ENCODE measurements around the gene RUFY3. TPM values are rescaled to one million over a fixed set of nuclear protein-coding genes. Genes with fewer than 3 reads are reported as not detected.

Gene RUFY3
- total and polyA plus RNA-seq, 9 of the 15 experiments (the other 6 are each of a cell fraction or from before 2014, with no cell fraction given), result 4.2 to 31.1 (median 21.5) TPM

DNA sequence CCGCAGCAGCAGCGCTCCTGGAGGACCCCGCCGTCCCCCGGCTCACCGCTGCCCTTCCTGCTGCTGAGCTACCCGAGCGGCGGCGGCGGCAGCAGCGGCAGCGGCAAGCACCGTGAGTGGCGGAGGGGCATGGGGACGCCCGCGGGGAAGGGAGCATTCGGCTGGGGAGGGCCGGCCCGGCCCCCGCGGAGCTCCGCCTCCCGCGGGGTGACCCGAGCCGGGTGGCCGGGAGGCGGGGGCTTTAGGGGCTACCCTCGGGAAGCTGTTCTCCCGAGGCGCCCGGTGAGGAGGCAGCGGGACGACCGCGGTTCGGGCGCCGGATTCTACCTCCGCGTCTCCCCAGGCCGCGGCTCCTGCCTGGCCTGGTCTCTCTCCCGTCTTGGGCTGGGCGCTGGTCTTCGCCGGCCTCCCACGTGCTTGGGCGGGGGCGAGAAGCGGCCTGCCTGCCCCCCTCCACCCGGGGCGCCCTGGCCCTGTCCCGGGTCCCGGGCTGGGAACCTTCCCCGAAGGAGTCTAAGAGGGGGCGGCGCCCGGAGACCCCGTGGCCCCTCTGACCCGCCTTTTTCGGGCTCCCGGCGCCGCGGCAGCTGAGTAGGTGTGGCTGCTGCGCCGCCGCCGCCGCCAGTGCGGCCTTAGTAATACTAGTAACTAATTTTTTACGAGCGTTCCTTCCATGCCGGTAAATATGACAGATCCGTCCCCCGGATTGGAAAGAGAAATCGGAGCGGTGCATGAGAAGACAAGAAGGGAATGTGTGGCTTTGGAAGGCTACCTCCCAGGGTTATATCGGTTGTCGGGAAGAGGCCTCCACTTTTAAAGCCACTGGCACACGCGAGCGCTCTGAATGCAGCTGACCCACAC is 16.4 kb upstream of the RUFY3 start (continued):
- no peak for TF ChIP-seq HMGN3 (IDR thresholded peaks at IDR 0.05; ENCODE audit: borderline replicate concordance, extremely low read depth, insufficient read length, low read depth, low read length)
- TF ChIP-seq, protein P1, sequence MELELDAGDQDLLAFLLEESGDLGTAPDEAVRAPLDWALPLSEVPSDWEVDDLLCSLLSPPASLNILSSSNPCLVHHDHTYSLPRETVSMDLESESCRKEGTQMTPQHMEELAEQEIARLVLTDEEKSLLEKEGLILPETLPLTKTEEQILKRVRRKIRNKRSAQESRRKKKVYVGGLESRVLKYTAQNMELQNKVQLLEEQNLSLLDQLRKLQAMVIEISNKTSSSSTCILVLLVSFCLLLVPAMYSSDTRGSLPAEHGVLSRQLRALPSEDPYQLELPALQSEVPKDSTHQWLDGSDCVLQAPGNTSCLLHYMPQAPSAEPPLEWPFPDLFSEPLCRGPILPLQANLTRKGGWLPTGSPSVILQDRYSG (tag; conservative IDR thresholded peaks at IDR 0.05; ENCODE audit: low read depth), result 0 out of 2 replicates have a peak, but pooled peaks have one; percentile 48
- TF ChIP-seq, protein P2, sequence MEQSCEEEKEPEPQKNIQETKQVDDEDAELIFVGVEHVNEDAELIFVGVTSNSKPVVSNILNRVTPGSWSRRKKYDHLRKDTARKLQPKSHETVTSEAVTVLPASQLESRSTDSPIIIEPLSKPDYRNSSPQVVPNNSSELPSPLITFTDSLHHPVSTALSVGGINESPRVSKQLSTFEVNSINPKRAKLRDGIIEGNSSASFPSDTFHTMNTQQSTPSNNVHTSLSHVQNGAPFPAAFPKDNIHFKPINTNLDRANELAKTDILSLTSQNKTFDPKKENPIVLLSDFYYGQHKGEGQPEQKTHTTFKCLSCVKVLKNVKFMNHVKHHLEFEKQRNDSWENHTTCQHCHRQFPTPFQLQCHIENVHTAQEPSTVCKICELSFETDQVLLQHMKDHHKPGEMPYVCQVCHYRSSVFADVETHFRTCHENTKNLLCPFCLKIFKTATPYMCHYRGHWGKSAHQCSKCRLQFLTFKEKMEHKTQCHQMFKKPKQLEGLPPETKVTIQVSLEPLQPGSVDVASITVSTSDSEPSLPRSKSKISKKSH (CRISPR knock-in tag; IDR thresholded peaks at IDR 0.05), result no peak
- TF ChIP-seq, protein P3, sequence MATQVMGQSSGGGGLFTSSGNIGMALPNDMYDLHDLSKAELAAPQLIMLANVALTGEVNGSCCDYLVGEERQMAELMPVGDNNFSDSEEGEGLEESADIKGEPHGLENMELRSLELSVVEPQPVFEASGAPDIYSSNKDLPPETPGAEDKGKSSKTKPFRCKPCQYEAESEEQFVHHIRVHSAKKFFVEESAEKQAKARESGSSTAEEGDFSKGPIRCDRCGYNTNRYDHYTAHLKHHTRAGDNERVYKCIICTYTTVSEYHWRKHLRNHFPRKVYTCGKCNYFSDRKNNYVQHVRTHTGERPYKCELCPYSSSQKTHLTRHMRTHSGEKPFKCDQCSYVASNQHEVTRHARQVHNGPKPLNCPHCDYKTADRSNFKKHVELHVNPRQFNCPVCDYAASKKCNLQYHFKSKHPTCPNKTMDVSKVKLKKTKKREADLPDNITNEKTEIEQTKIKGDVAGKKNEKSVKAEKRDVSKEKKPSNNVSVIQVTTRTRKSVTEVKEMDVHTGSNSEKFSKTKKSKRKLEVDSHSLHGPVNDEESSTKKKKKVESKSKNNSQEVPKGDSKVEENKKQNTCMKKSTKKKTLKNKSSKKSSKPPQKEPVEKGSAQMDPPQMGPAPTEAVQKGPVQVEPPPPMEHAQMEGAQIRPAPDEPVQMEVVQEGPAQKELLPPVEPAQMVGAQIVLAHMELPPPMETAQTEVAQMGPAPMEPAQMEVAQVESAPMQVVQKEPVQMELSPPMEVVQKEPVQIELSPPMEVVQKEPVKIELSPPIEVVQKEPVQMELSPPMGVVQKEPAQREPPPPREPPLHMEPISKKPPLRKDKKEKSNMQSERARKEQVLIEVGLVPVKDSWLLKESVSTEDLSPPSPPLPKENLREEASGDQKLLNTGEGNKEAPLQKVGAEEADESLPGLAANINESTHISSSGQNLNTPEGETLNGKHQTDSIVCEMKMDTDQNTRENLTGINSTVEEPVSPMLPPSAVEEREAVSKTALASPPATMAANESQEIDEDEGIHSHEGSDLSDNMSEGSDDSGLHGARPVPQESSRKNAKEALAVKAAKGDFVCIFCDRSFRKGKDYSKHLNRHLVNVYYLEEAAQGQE (IDR thresholded peaks at IDR 0.05; ENCODE audit: borderline replicate concordance), result peak; percentile 22; the same call in 1 of the 2 replicates
- TF ChIP-seq, protein P3 (CRISPR knock-in tag; IDR thresholded peaks at IDR 0.05; ENCODE audit: low read depth), result no peak
- no peak for TF ChIP-seq SP2 (IDR thresholded peaks at IDR 0.05; ENCODE audit: extremely low read depth, low read depth, low read length, poor library complexity, severe bottlenecking)
- peak; percentile 67 for TF ChIP-seq HNRNPLL (IDR thresholded peaks at IDR 0.05; ENCODE audit: low read depth, low read length, poor library complexity, severe bottlenecking)
- TF ChIP-seq, protein P4, sequence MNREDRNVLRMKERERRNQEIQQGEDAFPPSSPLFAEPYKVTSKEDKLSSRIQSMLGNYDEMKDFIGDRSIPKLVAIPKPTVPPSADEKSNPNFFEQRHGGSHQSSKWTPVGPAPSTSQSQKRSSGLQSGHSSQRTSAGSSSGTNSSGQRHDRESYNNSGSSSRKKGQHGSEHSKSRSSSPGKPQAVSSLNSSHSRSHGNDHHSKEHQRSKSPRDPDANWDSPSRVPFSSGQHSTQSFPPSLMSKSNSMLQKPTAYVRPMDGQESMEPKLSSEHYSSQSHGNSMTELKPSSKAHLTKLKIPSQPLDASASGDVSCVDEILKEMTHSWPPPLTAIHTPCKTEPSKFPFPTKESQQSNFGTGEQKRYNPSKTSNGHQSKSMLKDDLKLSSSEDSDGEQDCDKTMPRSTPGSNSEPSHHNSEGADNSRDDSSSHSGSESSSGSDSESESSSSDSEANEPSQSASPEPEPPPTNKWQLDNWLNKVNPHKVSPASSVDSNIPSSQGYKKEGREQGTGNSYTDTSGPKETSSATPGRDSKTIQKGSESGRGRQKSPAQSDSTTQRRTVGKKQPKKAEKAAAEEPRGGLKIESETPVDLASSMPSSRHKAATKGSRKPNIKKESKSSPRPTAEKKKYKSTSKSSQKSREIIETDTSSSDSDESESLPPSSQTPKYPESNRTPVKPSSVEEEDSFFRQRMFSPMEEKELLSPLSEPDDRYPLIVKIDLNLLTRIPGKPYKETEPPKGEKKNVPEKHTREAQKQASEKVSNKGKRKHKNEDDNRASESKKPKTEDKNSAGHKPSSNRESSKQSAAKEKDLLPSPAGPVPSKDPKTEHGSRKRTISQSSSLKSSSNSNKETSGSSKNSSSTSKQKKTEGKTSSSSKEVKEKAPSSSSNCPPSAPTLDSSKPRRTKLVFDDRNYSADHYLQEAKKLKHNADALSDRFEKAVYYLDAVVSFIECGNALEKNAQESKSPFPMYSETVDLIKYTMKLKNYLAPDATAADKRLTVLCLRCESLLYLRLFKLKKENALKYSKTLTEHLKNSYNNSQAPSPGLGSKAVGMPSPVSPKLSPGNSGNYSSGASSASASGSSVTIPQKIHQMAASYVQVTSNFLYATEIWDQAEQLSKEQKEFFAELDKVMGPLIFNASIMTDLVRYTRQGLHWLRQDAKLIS (CRISPR knock-in tag; IDR thresholded peaks at IDR 0.05), result no peak
- no peak for TF ChIP-seq CSDE1 (IDR thresholded peaks at IDR 0.05)
- no peak for TF ChIP-seq NEUROD1 (IDR thresholded peaks at IDR 0.05; ENCODE audit: borderline replicate concordance, low read depth, low read length, partially characterized antibody)

Data from K562 (cell line).